HG03135 (cell line): Measurements from ENCODE around the gene ESR2.
"Not testable (repeated sequence)": the region's sequence is repeated elsewhere in the genome, so short reads cannot be mapped to it uniquely, and the experiment has no call there.

Experiments used
- ATAC-seq: cut with Tn5 transposase; IDR thresholded peaks from one replicate; pipeline ENCODE4 v1.9.1; 2021; ENCODE audit warnings: mild to moderate bottlenecking, moderate library complexity; ENCODE audit not compliant: unreplicated experiment

ESR2 gene

GRCh38 chr14:64293976-64294671 is at the start of gene ESR2:
TSS of gene ESR2 (minus strand) at chr14:64294371. CDS start at chr14:64282985, 11,386 bp downstream.
- peak; percentile 35 for ATAC-seq

GRCh38 chr14:64340560-64341196 is 46.5 kb upstream of the ESR2 start:
- ATAC-seq = no peak

GRCh38 chr14:64338616-64339316 is 44.6 kb upstream of the ESR2 start:
- peak; percentile 85 for ATAC-seq

GRCh38 chr14:64337888-64338615 is 43.9 kb upstream of the ESR2 start:
- ATAC-seq = peak; percentile 53

- no peak for ATAC-seq
Measured at GRCh38 chr14:64329149-64329548, 35.0 kb upstream of the ESR2 start.

- no peak for ATAC-seq
Measured at GRCh38 chr14:64326502-64326901, 32.3 kb upstream of the ESR2 start.

GRCh38 chr14:64324895-64325294 is 30.7 kb upstream of the ESR2 start:
- no peak for ATAC-seq

- ATAC-seq = no peak
Measured at GRCh38 chr14:64324461-64324860, 30.3 kb upstream of the ESR2 start.

- ATAC-seq = not testable (repeated sequence)
Measured at GRCh38 chr14:64320362-64320761, 26.2 kb upstream of the ESR2 start.

- not testable (repeated sequence) for ATAC-seq
Measured at GRCh38 chr14:64318695-64319094, 24.5 kb upstream of the ESR2 start.

GRCh38 chr14:64303471-64303917 is 9.3 kb upstream of the ESR2 start:
- ATAC-seq = no peak

GRCh38 chr14:64298773-64299172 is 4.6 kb upstream of the ESR2 start:
- no peak for ATAC-seq

- ATAC-seq = no peak
Measured at GRCh38 chr14:64296561-64296960, 2.4 kb upstream of the ESR2 start.

- ATAC-seq = peak; percentile 84
Measured at GRCh38 chr14:64294672-64295413, 672 bp upstream of the ESR2 start.

- ATAC-seq = no peak
Measured at GRCh38 chr14:64292197-64292596, 2.0 kb downstream of the ESR2 start.

GRCh38 chr14:64289571-64289970 is 4.6 kb downstream of the ESR2 start:
- ATAC-seq = no peak

GRCh38 chr14:64281805-64282204 is 12.4 kb downstream of the ESR2 start:
- ATAC-seq = no peak

- no peak for ATAC-seq
Measured at GRCh38 chr14:64279704-64280668, 14.2 kb downstream of the ESR2 start.

GRCh38 chr14:64278458-64278857 is 15.7 kb downstream of the ESR2 start:
- ATAC-seq = no peak
